Uterus (tissue), 4 donors: Measurements from ENCODE around the gene PHC1. TPM values are rescaled to one million over a fixed set of nuclear protein-coding genes. Genes with fewer than 3 reads are reported as not detected.
"Not testable (repeated sequence)": the region's sequence is repeated elsewhere in the genome, so short reads cannot be mapped to it uniquely, and the experiment has no call there.

Experiments used
- DNase-seq, 2 donors: peaks; one replicate each; pipeline ENCODE4 v3.0.0-alpha.2; 2019 to 2020
- H3K27ac ChIP-seq, 2 donors: fragments of 200-600 bp; sonication (generic); 1 replicate in 1 of 2; 2 replicates in 1 of 2; pipeline ENCODE4 v1.5.1; 2016 to 2018
- H3K27me3 ChIP-seq, 2 donors: fragments of 200-600 bp; sonication (generic); one replicate each; pipeline ENCODE4 v1.5.1; 2018 to 2019; ENCODE audit warnings: control low read depth in 1 of 2
- H3K36me3 ChIP-seq, 2 donors: fragments of 200-600 bp; sonication (generic); one replicate each; pipeline ENCODE4 v1.5.1; 2019; ENCODE audit warnings: control low read depth in 1 of 2
- H3K4me1 ChIP-seq, 2 donors: fragments of 200-600 bp; sonication (generic); one replicate each; pipeline ENCODE4 v1.5.1; 2018 to 2019; ENCODE audit warnings: control low read depth in 1 of 2
- H3K4me3 ChIP-seq, 2 donors: fragments of 200-600 bp; sonication (generic); 1 replicate in 1 of 2; 2 replicates in 1 of 2; pipeline ENCODE4 v1.5.1; 2018 to 2019; ENCODE audit warnings: mild to moderate bottlenecking in 1 of 2
- H3K9me3 ChIP-seq, 2 donors: fragments of 200-600 bp; sonication (generic); one replicate each; pipeline ENCODE4 v1.5.1; 2019; ENCODE audit warnings: control low read depth in 1 of 2
- POLR2A ChIP-seq, 2 donors: fragments of 450-650 bp; IDR thresholded peaks; one replicate each; pipeline ENCODE4 v1.6.1; 2016; ENCODE audit warnings: antibody characterized with exemption in 2 of 2, mild to moderate bottlenecking in 1 of 2, moderate library complexity in 1 of 2
- intact Hi-C: fragments of 100-400 bp; cut with DNase I; formaldehyde crosslinking; loops from one replicate; pipeline ENCODE4 v1.15.1; 2023; ENCODE audit warnings: low total_unique reads
- total RNA-seq, 4 donors: library from RNA; depleted of rRNA in 3 of 4; stranded (reverse); fragments of >200 nt in 3 of 4; gene quantifications; one replicate each; pipeline versions ENCODE4 v1.1.0 to v1.2.4, GENCODE V29; 2014 to 2023
- TF ChIP-seq, protein P1 (sequence below), 4 experiments: fragments of 200-600 bp in 2 of 4; fragments of 450-650 bp in 2 of 4; sonication (generic) in 2 of 4; IDR thresholded peaks; one replicate each; pipeline ENCODE4 v1.5.1; 2016 to 2019; ENCODE audit warnings: antibody characterized with exemption in 4 of 4, mild to moderate bottlenecking in 2 of 4, moderate library complexity in 1 of 4
- donor health status: DM: yes; HTN: yes; CAD: no.

Gene PHC1
- total RNA-seq, 4 donors from 2014 or later: 27.7 to 82.0 (median 53.7) TPM

DNA sequence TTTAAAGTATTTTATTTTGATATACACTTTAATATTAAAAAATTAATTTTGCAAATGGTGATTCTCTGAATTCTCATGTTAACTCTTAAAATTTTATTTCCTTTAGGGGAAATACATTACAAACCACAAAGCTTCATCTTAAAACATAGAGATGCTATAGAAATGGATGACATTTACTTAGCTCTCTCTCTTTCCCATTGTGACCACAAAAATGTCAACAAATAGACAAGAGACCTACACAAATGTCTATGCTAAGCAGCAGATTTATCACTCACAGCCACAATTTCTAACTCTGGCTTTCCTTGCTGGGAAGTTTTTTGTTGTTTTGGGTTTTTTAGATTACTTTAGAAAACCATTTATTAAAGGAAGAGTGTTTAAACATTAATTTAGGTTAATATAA, 19.9 kb upstream of the PHC1 start:
- intact Hi-C loops: loop anchor here (10.0 kb wide), 1 partner anchor 210 kb away; no protein-coding TSS in a partner anchor
- Histone ChIP-seq H3K9me3 (no peaks in the 10 kb centered on the region), H3K27me3 (no peaks in the 10 kb centered on the region), H3K4me1 (no peaks in the 10 kb centered on the region), H3K36me3 (no peaks in the 10 kb centered on the region), H3K27ac (no peak overlapping the region), H3K4me3 (no peak overlapping the region)
- no peak for DNase-seq
- TF ChIP-seq, protein P1, sequence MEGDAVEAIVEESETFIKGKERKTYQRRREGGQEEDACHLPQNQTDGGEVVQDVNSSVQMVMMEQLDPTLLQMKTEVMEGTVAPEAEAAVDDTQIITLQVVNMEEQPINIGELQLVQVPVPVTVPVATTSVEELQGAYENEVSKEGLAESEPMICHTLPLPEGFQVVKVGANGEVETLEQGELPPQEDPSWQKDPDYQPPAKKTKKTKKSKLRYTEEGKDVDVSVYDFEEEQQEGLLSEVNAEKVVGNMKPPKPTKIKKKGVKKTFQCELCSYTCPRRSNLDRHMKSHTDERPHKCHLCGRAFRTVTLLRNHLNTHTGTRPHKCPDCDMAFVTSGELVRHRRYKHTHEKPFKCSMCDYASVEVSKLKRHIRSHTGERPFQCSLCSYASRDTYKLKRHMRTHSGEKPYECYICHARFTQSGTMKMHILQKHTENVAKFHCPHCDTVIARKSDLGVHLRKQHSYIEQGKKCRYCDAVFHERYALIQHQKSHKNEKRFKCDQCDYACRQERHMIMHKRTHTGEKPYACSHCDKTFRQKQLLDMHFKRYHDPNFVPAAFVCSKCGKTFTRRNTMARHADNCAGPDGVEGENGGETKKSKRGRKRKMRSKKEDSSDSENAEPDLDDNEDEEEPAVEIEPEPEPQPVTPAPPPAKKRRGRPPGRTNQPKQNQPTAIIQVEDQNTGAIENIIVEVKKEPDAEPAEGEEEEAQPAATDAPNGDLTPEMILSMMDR (IDR thresholded peaks at IDR 0.05): no peak
- no peak for TF ChIP-seq POLR2A (IDR thresholded peaks at IDR 0.05)

DNA sequence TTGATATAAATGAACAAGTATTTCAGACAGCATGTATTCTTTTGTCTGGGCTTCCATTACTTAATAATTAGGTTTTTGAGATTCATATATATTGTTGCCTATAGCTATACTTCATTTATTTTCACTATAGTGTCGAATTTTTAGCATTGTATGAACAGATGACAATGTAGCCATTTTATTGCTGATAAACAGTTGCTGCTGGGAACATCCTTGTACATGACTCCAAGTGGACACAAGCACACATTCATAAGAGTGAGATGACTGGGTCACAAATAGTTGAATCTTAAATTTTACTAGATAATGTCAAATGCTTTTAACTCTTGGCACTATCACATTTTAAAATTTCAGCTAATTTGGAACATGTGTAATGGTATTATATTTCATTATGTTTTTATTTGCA, 19.3 kb upstream of the PHC1 start:
- intact Hi-C loops: loop anchor here (10.0 kb wide), 1 partner anchor 210 kb away; no protein-coding TSS in a partner anchor
- no peak overlapping the region for H3K27ac ChIP-seq
- DNase-seq: no peak
- TF ChIP-seq POLR2A (IDR thresholded peaks at IDR 0.05): no peak
- TF ChIP-seq, protein P1 (IDR thresholded peaks at IDR 0.05): no peak
- no peaks in the 10 kb centered on the region for H3K27me3 ChIP-seq
- H3K9me3 ChIP-seq: no peaks in the 10 kb centered on the region
- H3K4me1 ChIP-seq: no peaks in the 10 kb centered on the region
- H3K36me3 ChIP-seq: no peaks in the 10 kb centered on the region
- no peak overlapping the region for H3K4me3 ChIP-seq

DNA sequence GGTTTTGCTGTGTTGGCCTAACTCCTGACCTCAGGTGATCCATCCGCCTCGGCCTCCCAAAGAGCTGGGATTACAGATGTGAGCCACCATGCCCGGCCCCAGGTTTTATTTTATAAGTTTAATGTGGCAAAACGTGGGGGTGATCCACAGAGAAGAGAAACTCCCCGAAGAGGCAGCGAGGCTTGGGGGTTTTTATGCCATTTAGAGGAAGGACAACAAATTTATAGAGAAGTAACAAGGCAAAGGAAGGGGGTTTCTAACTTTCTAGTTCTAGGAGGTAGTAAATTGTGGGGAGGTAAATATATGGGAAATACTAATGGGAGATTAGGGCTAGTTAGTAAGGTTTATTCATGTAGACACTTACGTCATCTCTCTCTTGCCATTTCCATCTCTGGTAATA, 17.2 kb upstream of the PHC1 start:
- Histone ChIP-seq H3K27ac (no peak overlapping the region), H3K4me1 (no peaks in the 10 kb centered on the region), H3K4me3 (no peak overlapping the region), H3K9me3 (no peaks in the 10 kb centered on the region), H3K27me3 (no peaks in the 10 kb centered on the region), H3K36me3 (no peaks in the 10 kb centered on the region)
- intact Hi-C loops: loop anchor here (10.0 kb wide), 1 partner anchor 212 kb away; no protein-coding TSS in a partner anchor
- no peak for TF ChIP-seq POLR2A (IDR thresholded peaks at IDR 0.05)
- TF ChIP-seq, protein P1 (IDR thresholded peaks at IDR 0.05): no peak
- DNase-seq: no peak

DNA sequence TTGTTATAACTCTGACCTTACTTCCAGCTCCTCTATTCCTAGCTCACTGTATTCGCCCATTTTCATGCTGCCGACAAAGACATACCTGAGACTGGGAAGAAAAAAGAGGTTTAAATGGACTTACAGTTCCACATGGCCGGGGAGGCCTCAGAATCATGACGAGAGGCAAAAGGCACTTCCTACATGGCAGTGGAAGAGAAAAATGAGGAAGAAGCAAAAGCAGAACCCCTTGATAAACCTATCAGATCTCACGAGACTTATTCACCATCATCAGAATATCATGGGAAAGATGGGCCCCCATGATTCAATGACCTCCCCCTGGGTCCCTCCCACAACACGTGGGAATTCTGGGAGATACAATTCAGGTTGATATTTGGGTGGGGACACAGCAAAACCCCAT, 14.5 kb upstream of the PHC1 start:
- H3K27ac ChIP-seq: no peak overlapping the region
- no peaks in the 10 kb centered on the region for H3K27me3 ChIP-seq
- intact Hi-C loops: loop anchor here (10.0 kb wide), 1 partner anchor 215 kb away; no protein-coding TSS in a partner anchor
- DNase-seq: no peak
- no peak for TF ChIP-seq POLR2A (IDR thresholded peaks at IDR 0.05)
- TF ChIP-seq, protein P1 (IDR thresholded peaks at IDR 0.05): no peak
- no peaks in the 10 kb centered on the region for H3K9me3 ChIP-seq
- H3K36me3 ChIP-seq: no peaks in the 10 kb centered on the region
- no peaks in the 10 kb centered on the region for H3K4me1 ChIP-seq
- no peak overlapping the region for H3K4me3 ChIP-seq

DNA sequence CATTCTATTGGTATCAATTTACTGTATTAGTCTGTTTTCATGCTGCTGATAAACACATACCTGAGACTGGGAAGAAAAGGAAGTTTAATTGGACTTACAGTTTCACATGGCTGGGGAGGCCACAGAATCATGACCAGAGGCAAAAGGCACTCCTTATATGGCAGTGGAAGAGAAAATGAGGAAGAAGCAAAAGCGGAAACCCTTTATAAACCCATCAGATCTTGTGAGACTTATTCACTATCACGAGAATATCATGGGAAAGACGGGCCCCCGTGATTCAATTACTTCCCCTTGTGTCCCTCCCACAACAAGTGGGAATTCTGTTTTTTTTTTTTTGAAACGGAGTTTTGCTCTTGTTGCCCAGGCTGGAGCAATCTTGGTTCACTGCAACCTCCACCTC, 11.6 kb upstream of the PHC1 start:
- H3K9me3 ChIP-seq, H3K4me1 ChIP-seq, DNase-seq, H3K4me3 ChIP-seq, H3K27me3 ChIP-seq, H3K36me3 ChIP-seq, intact Hi-C loops, H3K27ac ChIP-seq: not testable (repeated sequence)

DNA sequence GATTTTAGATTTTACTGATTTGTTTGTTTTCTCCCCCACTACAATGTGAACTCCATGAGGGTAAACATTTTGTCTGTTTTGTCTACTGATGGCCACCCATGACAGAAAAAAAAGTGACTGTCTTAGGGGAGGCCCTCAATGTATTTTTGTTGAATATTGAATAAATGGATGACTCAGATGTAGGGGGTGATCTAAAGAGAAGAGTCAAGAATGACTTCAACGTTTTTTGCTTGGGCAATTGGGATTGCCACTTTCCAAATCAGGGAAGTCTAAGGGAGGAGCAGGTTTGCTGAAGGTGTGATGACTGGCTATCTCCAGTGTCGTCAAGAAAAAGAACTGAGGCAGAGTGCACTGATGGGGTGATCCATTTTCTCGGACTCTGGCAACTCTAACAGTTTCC, 10.7 kb upstream of the PHC1 start:
- H3K27me3 ChIP-seq: no peaks in the 10 kb centered on the region
- DNase-seq: no peak
- H3K27ac ChIP-seq: no peak overlapping the region
- TF ChIP-seq, protein P1 (IDR thresholded peaks at IDR 0.05): no peak
- TF ChIP-seq POLR2A (IDR thresholded peaks at IDR 0.05): no peak
- no peaks in the 10 kb centered on the region for H3K9me3 ChIP-seq
- no peaks in the 10 kb centered on the region for H3K4me1 ChIP-seq
- no peaks in the 10 kb centered on the region for H3K36me3 ChIP-seq
- H3K4me3 ChIP-seq: no peak overlapping the region
- intact Hi-C loops: no loop called here
